NCI-H748 (cell line): ENCODE data around the gene GRIA1.
A peak's percentile ranks its signal among the peaks of the same experiment; 100 is the strongest.

Experiments
- DNase-seq: peaks from one replicate; lab custom pipeline; 2025; ENCODE audit not compliant: unreplicated experiment; lab: John Stamatoyannopoulos, UW

Gene GRIA1

GRCh38 chr5:153496835-153497234 lies 6.4 kb downstream of the GRIA1 start:
- DNase-seq = peak; percentile 60

DNA sequence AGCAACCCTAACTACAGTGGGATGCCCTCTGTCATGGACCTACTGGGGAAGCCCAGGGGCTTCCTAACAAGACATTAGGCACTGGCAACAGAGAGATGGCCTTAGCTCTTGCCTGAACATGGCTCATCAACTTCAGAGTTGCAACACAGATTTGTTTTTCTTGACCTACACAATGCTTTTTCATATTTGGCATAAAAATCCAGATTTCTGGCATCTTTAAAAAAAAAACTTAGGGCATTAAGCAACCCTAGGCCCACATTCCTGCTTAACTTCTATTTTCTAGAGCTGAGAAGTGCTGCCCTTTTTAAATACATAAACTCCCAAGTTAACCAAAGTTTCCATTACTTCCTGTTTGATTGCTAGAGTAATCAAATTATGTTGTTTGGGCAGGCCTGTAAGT lies 8.0 kb downstream of the GRIA1 start:
- no peak for DNase-seq

DNA sequence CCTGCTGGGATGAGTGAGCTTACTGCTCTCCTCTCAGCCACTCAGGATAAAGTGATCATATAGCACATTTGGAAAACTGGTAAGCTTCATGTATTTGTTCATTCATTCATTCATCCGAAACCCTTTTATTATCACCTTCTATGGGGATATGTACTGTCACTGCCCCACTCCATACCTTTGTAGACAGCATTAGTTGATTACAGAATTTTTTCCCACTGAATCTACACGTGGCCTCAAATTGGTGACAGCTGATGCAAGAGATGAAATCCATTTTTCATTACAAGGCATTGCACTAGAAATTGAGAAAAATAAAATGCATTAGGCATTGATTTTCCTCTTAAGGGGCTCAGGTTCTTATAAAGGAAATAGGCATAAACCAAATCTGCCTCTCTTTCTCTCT lies 9.7 kb downstream of the GRIA1 start:
- DNase-seq = no peak

DNA sequence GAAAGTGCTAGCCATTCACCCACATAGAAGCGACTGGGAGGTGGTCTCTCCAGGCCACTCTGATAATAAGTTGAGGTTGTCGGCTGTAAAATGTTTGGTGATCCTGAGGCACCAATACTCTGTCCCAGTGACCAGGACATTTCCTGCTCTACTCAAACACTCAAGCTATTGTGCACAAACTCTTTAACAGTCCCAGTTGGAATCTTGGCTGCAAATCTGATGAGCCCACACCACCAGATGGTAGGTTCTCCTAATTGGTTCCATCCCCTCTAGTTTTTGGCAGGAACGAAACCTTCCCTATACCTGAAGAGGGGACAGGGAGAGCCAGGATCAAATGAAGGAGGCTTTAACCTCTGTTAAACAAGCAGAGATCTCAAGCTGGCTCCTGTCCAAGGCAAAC lies 14.3 kb downstream of the GRIA1 start:
- peak; percentile 91 for DNase-seq

- no peak for DNase-seq
Observed at GRCh38 chr5:153508700-153509099, 18.2 kb downstream of the GRIA1 start.

DNA sequence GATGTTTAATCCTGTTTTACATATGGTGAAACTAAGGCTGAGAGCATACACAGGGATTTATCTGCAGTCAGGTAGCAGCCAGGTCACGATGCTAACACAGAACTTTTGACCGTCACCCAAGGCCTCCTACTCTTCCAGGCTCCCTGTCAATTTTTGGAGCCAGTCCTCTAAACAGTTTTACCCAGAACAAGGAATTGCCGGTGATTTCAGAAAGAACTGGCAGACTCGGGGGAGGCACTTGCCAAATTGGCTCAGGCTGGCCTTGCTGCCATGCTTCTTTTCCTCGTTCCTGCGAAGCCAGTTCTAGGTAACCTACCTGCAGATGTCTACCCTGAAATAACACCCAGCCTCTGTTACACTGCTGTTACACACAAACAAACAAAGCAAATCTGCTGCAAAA lies 21.2 kb downstream of the GRIA1 start:
- no peak for DNase-seq

DNA sequence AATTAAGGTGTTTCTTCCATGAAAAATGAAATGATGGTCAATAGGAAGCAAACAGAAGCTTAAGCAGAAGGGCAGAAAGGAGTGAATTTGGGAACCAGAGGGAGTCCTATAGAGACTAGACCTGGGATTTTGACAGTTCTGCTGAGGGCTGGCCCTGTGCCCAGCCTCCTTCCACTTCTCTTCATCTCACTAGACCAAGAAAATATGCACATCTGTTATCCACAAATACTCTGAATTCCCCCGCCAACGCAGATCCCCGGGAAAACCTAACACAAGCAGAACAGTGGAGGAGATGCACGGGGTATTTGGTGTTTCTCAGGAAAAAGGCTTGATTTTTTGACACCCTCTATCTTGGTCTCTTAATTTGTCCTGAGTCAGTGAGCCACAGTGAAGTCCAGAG lies 22.7 kb downstream of the GRIA1 start:
- no peak for DNase-seq

GRCh38 chr5:153515301-153515700 lies 24.8 kb downstream of the GRIA1 start:
- no peak for DNase-seq

DNA sequence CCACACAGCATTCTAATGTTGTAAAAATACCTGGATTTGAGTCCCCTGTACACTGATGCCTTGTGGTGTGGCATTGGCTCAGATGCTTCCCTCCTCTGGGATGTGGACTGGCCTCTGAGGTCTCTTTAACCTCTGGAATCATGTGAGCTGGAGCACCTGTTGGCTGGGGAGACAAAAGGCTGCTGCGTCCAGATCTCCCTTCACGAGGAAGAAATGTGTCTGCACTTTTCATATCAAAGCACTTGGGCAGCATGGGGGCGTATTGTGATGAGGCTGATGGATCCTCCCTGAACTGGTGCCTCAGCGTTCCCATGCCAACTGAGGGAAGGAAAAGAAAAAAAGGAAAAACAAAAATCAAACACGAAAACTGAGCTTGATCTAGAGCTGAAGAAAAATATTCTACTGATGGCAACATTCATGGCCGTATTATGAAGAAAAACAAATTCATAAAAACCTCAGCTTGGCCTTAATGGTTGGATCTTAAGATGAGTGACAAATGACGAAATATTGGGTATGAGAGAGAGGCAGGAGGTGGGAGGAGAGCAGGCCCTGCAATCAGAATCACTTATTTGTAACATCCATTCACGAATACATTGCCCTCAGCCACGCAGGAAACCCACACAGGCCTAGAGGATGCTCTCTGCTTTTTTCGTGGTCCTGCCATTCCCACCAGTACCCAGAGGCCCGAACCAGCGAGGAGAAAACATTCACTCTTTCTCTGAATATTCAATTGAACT lies 26.2 kb downstream of the GRIA1 start:
- peak; percentile 6 for DNase-seq

DNA sequence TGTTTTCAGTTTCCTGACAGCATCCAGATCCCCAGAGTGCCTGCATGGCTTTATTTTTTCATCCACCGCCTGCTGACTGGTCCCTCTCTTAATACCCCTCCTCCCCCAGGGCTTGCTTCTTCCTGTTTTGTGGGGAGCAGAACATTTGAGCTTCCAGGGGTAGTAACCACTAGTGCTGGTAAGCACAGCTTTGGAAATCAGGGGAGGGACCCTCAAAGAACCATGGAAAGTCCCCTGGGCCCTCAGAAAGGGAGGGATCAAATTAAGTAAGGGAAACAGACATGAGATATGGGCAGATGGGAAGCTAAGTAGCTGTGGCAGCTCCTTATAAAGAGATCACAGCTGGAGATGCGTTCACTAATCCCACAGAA lies 26.8 kb downstream of the GRIA1 start:
- DNase-seq = no peak

- no peak for DNase-seq
Observed at GRCh38 chr5:153520137-153520536, 29.7 kb downstream of the GRIA1 start.

DNA sequence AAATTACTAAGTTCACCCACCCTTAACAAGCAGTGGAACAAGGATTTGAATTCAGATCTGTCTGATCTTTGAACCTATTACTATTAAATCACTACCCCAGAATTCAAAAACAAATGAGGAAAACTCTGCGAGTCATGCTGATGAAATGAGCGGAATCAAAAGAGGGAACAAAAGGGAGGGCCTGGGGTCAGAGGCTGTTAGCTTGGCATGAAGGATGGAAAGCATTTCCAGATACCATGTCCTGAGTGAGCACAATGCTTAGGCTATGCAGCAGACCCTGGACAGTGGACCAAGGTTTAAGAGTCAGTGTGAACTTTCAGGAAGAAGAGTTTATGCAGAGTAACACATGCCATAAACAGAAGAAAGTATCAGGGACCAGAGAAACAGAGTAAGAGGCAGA lies 30.5 kb downstream of the GRIA1 start:
- DNase-seq = no peak

DNA sequence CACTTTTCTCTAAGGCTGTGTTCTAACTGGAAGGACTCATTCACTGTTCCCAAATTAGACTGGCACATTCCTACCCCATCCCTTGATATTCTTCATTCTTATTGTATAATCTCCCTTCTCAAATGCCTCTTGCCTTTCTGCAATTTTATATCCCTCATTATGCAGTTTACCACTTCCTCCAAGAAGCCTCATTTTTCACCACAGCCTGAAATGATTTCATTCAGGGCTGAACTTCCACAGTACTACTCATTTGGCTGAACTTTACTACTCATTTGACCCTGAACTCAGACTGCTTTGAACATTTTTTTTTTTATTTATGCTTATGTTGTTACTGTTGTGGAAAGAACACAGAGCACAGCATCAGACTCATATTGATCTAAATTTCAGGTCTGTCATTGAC lies 32.7 kb downstream of the GRIA1 start:
- no peak for DNase-seq

DNA sequence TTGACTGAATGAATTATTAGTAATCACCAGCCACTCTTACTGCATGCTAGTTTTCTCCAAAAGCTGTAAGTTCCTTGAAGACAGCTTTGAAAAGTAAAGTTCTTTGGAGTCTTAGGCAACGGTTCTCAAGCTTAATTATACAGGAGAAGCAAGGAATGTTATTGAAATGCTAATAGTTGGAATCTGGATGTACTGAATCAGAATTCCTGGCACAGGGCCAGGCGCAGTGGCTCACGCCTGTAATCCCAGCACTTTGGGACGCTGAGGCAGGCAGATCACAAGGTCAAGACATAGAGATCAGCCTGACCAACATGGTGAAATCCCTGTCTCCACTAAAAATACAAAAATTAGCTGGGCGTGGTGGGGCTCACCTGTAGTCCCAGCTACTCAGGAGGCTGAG lies 33.4 kb downstream of the GRIA1 start:
- no peak for DNase-seq

DNA sequence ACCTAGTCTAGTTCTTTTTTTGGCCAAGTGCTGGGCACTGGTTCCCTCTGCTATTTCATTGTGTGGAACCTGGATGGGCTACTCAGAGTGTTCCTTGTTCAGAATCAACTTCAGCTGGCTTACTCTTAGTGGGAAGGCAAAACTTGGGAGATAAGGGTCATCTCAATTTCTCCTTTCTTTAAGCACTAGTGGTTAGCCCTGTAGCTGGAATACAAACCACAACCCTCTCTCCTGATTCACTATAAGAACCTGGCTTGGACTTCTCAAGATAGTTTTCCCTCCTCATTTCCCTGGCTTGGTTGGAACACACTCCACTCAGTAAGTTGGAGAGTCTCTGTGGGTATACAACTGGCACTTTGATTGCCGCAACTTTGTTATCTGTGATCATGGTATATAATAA lies 35.1 kb downstream of the GRIA1 start:
- no peak for DNase-seq

DNA sequence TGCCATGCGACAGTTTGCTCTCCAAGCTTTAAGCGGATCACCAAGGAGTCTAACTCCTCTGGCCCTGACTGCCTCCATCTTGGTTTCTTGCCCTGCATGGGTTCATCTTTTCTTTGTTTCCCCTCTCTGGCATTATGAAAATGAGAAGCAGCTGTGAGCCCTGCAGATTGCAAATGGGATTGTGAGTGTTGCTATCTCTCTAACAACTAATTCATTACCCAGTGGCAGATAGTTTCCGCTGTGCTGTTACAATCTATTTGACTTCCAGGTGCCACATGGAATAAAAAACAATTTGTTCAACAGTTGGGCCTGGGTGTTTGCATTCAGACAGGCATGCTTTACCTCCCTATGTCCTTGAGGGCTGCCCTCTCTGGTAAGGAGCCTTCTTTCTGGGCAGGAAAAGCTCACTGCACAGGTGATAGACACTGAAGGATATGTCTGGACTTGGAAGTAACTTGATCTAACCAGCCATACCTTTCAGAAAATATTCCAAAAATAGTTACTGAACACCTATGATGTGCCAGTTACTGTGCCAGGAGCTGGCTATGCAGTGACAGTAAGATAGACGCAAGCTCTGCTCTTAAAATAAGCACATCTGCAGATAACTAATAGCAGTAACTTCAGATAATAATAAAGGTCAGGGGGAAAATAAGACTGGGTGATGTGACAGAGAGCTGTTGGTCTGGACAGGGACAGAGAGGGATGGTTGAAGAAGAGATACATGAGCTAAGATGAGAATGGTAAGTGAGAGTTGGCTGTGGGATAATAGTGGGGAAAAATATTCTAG lies 40.1 kb downstream of the GRIA1 start:
- no peak for DNase-seq

- no peak for DNase-seq
Observed at GRCh38 chr5:153533546-153533945, 43.1 kb downstream of the GRIA1 start.

GRCh38 chr5:153534102-153534501 lies 43.6 kb downstream of the GRIA1 start:
- no peak for DNase-seq

GRCh38 chr5:153537207-153537606 lies 46.7 kb downstream of the GRIA1 start:
- no peak for DNase-seq

DNA sequence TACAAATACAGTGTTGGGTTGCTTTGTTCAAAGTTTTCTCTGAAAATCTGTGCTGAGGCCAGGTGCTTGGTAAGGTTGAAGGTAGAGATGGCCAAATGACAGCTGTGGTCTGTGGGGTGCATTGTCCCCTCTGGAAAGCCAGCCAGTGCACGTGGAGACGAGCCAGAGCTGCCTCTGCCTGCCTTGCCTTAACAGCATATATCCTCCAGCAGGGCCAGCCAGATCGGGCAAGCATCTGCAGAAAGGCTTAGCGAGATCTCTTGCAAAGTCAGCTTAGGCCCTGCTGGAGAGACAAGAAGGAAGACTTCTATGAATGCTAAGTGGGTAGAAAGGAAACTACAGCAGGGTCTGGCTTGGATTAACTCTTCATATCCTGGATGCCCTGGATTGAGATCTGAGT lies 49.5 kb downstream of the GRIA1 start:
- DNase-seq = no peak

DNA sequence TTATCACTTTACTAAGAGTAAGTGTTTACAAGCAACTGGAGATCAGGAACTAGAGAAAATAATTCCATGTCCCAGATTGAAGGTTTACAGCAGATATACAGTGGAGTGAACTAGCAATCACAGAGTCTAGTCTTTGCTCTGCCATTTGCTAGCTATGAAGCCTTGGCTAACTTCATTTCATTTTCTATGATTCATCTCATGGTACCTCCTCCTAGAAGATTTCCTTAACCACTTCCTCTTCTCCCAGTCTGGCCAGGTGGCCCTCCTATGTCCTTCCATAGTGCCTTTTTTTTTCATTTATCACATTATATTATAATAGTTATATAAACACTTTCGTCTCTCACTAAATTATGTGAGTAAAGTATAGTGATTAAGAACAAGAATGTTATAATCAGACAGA lies 52.1 kb downstream of the GRIA1 start:
- no peak for DNase-seq

DNA sequence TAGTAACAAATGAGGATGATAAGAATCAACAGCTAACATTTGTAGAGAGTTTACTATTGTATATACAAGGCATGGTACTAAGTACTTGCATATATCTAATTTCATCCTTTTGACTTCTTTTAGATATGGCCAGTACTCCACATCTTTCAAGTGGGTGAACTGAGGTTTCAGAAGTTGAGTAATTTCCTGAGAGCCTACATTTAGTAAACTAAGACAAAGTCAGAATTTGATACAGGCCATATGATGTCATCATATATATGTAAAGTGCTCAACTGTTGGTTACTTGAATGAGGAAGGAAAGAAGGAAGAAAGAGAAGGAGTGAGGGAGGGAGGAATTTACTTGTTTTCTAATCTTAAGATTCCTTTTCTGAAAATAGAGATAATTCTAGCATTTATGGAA lies 52.8 kb downstream of the GRIA1 start:
- DNase-seq = no peak

- DNase-seq = no peak
Observed at GRCh38 chr5:153543959-153544470, 53.5 kb downstream of the GRIA1 start.
